Spleen (tissue), 11 donors: ENCODE measurements around the gene CCDC175. TPM values are rescaled to one million over a fixed set of nuclear protein-coding genes. Genes with fewer than 3 reads are reported as not detected.

ENCODE experiments used
- DNase-seq: peaks from one replicate; pipeline ENCODE4 v3.0.0-alpha.2; 2020
- H3K27ac ChIP-seq, 8 donors: fragments of 200-600 bp; sonication (generic) in 7 of 8; 1 replicate in 4 of 8; 2 replicates in 4 of 8; pipeline versions ENCODE4 v1.5.0 to v1.8.0; 2016 to 2021; ENCODE audit warnings: inconsistent platforms in 4 of 8, mild to moderate bottlenecking in 4 of 8, moderate library complexity in 1 of 8
- H3K27me3 ChIP-seq, 7 donors: fragments of 200-600 bp; sonication (generic) in 6 of 7; replicated peaks in 1 of 7; 1 replicate in 4 of 7; 2 replicates in 3 of 7; pipeline versions ENCODE4 v1.5.0 to v1.8.0; 2016 to 2021; ENCODE audit warnings: inconsistent platforms in 3 of 7, mild to moderate bottlenecking in 1 of 7
- H3K36me3 ChIP-seq, 6 donors: fragments of 200-600 bp; sonication (generic) in 5 of 6; 1 replicate in 4 of 6; 2 replicates in 2 of 6; pipeline versions ENCODE4 v1.5.0 to v1.8.0; 2016 to 2021; ENCODE audit warnings: inconsistent platforms in 2 of 6
- H3K4me1 ChIP-seq, 6 donors: fragments of 200-600 bp; sonication (generic) in 5 of 6; 1 replicate in 3 of 6; 2 replicates in 3 of 6; pipeline versions ENCODE4 v1.5.0 to v1.8.0; 2016 to 2021; ENCODE audit warnings: inconsistent platforms in 3 of 6
- H3K4me3 ChIP-seq, 8 donors: fragments of 200-600 bp; sonication (generic) in 7 of 8; 1 replicate in 4 of 8; 2 replicates in 4 of 8; pipeline versions ENCODE4 v1.5.0 to v1.8.0; 2016 to 2021; ENCODE audit warnings: inconsistent platforms in 4 of 8, mild to moderate bottlenecking in 4 of 8, moderate library complexity in 2 of 8
- H3K9me3 ChIP-seq, 8 donors: fragments of 200-600 bp; sonication (generic) in 7 of 8; 1 replicate in 4 of 8; 2 replicates in 4 of 8; pipeline versions ENCODE4 v1.5.0 to v1.8.0; 2016 to 2021; ENCODE audit warnings: inconsistent platforms in 4 of 8
- POLR2A ChIP-seq, 3 donors: fragments of 450-650 bp; IDR thresholded peaks; one replicate each; pipeline ENCODE4 v1.5.1; 2017; ENCODE audit warnings: antibody characterized with exemption in 3 of 3, mild to moderate bottlenecking in 1 of 3
- POLR2AphosphoS5 ChIP-seq, 3 donors: sonication (generic); formaldehyde crosslinking; IDR thresholded peaks; one replicate each; pipeline ENCODE4 v1.5.1; 2017; ENCODE audit warnings: antibody characterized with exemption in 3 of 3
- whole genome bisulfite sequencing, 5 donors: extraction: QIAGEN DNeasy Blood & Tissue Kit in 3 of 5; methylation state at CpG; one replicate each; pipeline versions ENCODE4 v1.1.5 to v1.1.7; 2013 to 2018; 5-methylcytosine and 5-hydroxymethylcytosine counted together
- intact Hi-C: fragments of 100-400 bp; cut with DNase I; formaldehyde crosslinking; loops from one replicate; pipeline ENCODE4 v1.15.0; 2023; ENCODE audit warnings: low total_unique reads
- polyA plus RNA-seq, 3 donors: library from polyadenylated mRNA; stranded (reverse); fragments of 200-250 nt; gene quantifications; one replicate each; pipeline ENCODE4 v1.2.1, GENCODE V29; 2013
- total RNA-seq, 7 donors: library from RNA; depleted of rRNA in 3 of 7; stranded (reverse); fragments of >200 nt in 3 of 7; fragmentation: NEBNext Ultra II Directional in 4 of 7; extraction: Animal tissue kit (Norgen Biotek cat#: 25700) in 4 of 7; gene quantifications; one replicate each; pipeline versions ENCODE4 v1.1.0 to v1.2.1, GENCODE V29; 2016 to 2021
- TF ChIP-seq, protein P1 (sequence below), 11 experiments: fragments of 200-600 bp in 7 of 11; fragments of 450-650 bp in 4 of 11; sonication (generic) in 4 of 11; IDR thresholded peaks in 8 of 11; conservative IDR thresholded peaks in 3 of 11; 1 replicate in 7 of 11; 2 replicates in 4 of 11; pipeline versions ENCODE4 v1.4.0 to v1.8.0; 2016 to 2021; ENCODE audit warnings: antibody characterized with exemption in 11 of 11, inconsistent platforms in 4 of 11, mild to moderate bottlenecking in 1 of 11
- donor health status: healthy with polysubstance abuse.
- donor health status: DM: no; HTN: no; CAD: no; lungs with moderate emphysema.
- donor health status: DM: no; HTN: no; CAD: no.
- donor health status: Bipolar disorder and iron deficiency.
- donor health status: healthy.
- donor health status: DM: no; HTN: no; CAD: no.
- donor health status: DM: yes; HTN: yes; CAD: no.

Gene CCDC175
- total and polyA plus RNA-seq, 10 donors = 0.34 to 1.9 (median 0.43) TPM; not detected in 5

DNA sequence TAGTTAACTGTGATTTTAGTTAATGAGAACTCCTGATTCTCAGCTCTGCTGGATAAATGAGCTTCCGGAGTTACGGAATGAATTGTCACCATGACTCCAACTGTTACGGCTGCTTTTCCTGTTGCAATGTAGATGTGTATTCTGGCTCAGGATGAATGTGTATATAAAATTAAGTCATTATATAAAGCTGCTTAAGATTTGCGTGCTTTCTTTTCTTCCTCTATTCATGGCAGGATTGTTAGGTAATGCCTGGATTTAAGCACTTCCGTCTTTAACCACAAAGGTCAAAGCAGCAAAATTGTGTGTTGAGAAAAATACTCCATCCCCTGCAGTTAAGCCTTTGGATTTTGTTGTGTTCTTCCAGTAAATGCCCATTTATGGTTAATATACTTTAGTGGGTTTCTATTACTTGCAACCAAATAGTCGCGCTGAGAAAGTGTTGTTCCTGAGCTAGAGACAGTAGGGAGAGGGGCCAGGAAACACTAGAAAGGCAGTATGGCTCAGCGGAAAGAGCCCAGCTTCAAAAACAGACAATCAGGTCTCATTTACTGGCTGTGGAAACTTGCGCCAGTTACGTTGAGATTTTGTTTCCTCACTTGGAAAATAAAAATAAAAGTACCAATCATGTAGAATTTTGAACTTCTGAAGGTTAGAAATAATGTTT, 9.4 kb upstream of the CCDC175 start:
- Histone ChIP-seq H3K27me3 (no peaks in the 10 kb centered on the region), H3K4me1 (peaks cover 0 to 23% (median 12%) of the 10 kb centered on the region in 6 donors), H3K9me3 (no peaks in the 10 kb centered on the region), H3K36me3 (no peaks in the 10 kb centered on the region), H3K4me3 (peak overlapping the region in 3 of 8 donors; percentile 7 to 43 (median 23)), H3K27ac (peak overlapping the region in 2 of 8 donors; percentile 34 to 41)
- TF ChIP-seq, protein P1, sequence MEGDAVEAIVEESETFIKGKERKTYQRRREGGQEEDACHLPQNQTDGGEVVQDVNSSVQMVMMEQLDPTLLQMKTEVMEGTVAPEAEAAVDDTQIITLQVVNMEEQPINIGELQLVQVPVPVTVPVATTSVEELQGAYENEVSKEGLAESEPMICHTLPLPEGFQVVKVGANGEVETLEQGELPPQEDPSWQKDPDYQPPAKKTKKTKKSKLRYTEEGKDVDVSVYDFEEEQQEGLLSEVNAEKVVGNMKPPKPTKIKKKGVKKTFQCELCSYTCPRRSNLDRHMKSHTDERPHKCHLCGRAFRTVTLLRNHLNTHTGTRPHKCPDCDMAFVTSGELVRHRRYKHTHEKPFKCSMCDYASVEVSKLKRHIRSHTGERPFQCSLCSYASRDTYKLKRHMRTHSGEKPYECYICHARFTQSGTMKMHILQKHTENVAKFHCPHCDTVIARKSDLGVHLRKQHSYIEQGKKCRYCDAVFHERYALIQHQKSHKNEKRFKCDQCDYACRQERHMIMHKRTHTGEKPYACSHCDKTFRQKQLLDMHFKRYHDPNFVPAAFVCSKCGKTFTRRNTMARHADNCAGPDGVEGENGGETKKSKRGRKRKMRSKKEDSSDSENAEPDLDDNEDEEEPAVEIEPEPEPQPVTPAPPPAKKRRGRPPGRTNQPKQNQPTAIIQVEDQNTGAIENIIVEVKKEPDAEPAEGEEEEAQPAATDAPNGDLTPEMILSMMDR (IDR thresholded peaks at IDR 0.05 in 8 of 11, conservative IDR thresholded peaks at IDR 0.05 in 3 of 11) = no peak
- TF ChIP-seq POLR2AphosphoS5 (IDR thresholded peaks at IDR 0.05) (no peak), POLR2A (IDR thresholded peaks at IDR 0.05) (no peak)
- DNase-seq = no peak
- intact Hi-C loops = no loop called here
- 25 to 48% (median 43%) methylated on average over 10 of the region's 10 CpGs for WGBS, 5 donors

DNA sequence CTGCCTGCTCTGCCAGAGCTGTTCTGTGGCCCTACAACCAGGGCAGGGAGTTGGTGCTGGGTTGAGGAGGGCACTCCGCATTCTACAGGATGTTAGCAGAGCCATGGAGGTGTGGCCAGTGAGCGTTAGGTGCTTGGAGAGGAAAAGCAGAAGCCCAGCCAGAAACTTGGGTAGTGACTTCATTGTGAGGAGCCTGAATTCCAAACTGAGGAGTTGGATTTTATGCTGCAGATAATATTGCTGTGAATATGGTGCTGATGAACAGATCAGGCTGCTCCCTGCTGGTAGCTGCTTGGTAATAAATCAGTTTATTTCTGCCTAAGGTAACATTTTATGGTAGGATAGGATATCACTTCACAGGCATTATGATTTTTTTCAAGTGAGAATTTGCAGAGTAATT, 7.1 kb upstream of the CCDC175 start:
- Histone ChIP-seq H3K9me3 (no peaks in the 10 kb centered on the region), H3K27me3 (no peaks in the 10 kb centered on the region), H3K4me1 (peaks cover 0 to 23% (median 12%) of the 10 kb centered on the region in 6 donors), H3K36me3 (no peaks in the 10 kb centered on the region), H3K27ac (no peak overlapping the region), H3K4me3 (no peak overlapping the region)
- TF ChIP-seq POLR2A (IDR thresholded peaks at IDR 0.05) (no peak), POLR2AphosphoS5 (IDR thresholded peaks at IDR 0.05) (no peak)
- TF ChIP-seq, protein P1 (IDR thresholded peaks at IDR 0.05 in 8 of 11, conservative IDR thresholded peaks at IDR 0.05 in 3 of 11) = no peak
- DNase-seq = no peak
- intact Hi-C loops = no loop called here
- WGBS, 5 donors = 22 to 47% (median 30%) methylated on average over 2 of the region's 2 CpGs

DNA sequence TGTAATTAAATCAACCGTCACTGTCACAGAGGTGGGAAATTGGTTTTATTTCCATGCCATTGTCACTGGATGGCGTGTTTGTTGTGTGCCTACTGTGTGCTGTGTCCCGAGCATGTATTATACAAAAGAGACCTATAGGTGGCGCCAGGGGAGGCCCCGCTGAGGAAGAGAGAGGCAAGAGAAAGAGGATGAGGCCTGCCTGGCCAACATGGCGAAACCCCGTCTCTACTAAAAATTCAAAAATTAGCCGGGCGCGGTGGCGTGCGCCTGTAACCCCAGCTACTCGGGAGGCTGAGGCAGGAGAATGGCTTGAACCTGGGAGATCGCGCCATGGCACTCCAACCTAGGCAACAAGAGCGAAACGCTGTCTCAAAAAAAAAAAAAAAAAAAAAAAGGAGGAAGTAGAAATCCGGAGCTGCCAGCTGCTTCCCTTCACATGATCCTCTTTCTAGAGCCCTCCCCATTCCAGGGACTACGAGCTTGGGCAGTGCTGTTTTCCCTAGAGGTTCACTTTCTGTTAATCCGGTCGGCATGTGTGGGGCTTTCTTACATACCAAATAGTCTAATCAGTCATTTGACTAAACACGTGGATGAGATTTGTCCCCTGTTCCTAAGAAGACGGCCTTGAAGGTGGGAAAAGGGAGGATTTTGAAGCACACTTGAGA, 6.4 kb upstream of the CCDC175 start:
- TF ChIP-seq, protein P1 (IDR thresholded peaks at IDR 0.05 in 8 of 11, conservative IDR thresholded peaks at IDR 0.05 in 3 of 11) = no peak
- DNase-seq = no peak
- intact Hi-C loops = no loop called here
- H3K27me3 ChIP-seq = peaks cover 0 to 5% (median 0%) of the 10 kb centered on the region in 7 donors
- no peak overlapping the region for H3K4me3 ChIP-seq
- H3K4me1 ChIP-seq = peaks cover 0 to 23% (median 12%) of the 10 kb centered on the region in 6 donors
- 65 to 72% (median 69%) methylated on average over 23 of the region's 23 CpGs for WGBS, 5 donors
- no peaks in the 10 kb centered on the region for H3K9me3 ChIP-seq
- H3K36me3 ChIP-seq = no peaks in the 10 kb centered on the region
- no peak overlapping the region for H3K27ac ChIP-seq

DNA sequence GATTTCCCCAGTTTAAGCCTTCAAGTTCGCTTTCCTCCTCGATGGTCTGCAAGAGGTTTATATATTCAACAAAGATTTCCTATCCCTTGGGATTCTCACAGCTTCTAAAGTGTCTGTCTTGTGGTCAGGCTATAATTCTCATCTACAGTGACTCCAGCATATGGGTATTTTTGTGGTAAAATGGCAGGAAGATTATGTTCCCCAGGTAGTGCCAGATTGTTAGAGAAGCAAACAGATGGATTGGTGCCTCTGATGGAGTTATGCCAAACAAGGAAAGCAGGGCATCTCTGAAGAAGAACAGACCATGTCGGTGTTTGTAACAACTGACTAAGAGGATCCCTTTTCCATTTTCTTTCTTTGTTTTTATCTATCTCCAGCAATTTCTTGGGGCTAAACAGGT, 5.5 kb upstream of the CCDC175 start:
- Histone ChIP-seq H3K4me3 (no peak overlapping the region), H3K27ac (no peak overlapping the region), H3K9me3 (no peaks in the 10 kb centered on the region), H3K36me3 (no peaks in the 10 kb centered on the region), H3K4me1 (peaks cover 0 to 24% (median 12%) of the 10 kb centered on the region in 6 donors), H3K27me3 (peaks cover 0 to 12% (median 0%) of the 10 kb centered on the region in 7 donors)
- TF ChIP-seq POLR2AphosphoS5 (IDR thresholded peaks at IDR 0.05) (no peak), POLR2A (IDR thresholded peaks at IDR 0.05) (no peak)
- no peak for DNase-seq
- intact Hi-C loops = no loop called here
- 73 to 90% (median 81%) methylated on average over 3 of the region's 3 CpGs for WGBS, 5 donors
